ENCODE measurements around the gene KLC1. TPM values are rescaled to one million over a fixed set of nuclear protein-coding genes. Genes with fewer than 3 reads are reported as not detected.

KLC1 gene
- total and polyA plus RNA-seq, 4 donors = 22.9 to 131 (median 46.0) TPM

DNA sequence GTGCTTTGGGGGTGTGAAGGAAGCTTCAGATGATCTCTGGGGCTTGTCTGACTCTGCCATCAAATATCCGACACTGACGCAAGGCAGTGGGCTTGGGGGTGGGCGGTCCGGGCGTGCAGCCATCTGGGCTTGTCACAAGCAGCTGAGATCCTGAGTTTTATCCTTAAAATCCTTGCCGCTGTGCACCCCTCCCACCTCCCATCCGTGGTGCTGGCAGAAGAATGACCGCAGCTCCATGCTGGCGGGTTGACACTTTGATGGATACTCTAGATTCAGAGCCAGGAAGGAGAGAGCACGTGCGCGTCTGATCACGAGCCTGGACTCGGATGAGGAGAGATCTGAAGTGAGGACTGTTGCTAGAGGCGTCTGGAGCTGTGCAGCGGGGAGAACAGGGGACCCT lies 89.6 kb downstream of the KLC1 start:
- Histone ChIP-seq H3K4me3 (ENCODE audit: low read depth in 1 of 3, low read length in 3 of 3) (no peak overlapping the region), H3K36me3 (ENCODE audit: control insufficient read depth in 4 of 4, insufficient read depth in 3 of 4, low read depth in 1 of 4, low read length in 3 of 4) (peaks cover 0 to 2% (median 0%) of the 10 kb centered on the region in 4 donors), H3K4me1 (ENCODE audit: control insufficient read depth in 4 of 4, insufficient read depth in 4 of 4, low read length in 3 of 4) (peaks cover 0 to 23% (median 9%) of the 10 kb centered on the region in 4 donors), H3K27me3 (ENCODE audit: control insufficient read depth in 4 of 4, insufficient read depth in 4 of 4, low read length in 3 of 4) (no peaks in the 10 kb centered on the region), H3K27ac (ENCODE audit: low read depth in 1 of 2, low read length in 2 of 2) (no peak overlapping the region), H3K9me3 (ENCODE audit: control insufficient read depth in 4 of 4, low read length in 3 of 4) (no peaks in the 10 kb centered on the region), H3K9ac (ENCODE audit: low read depth in 1 of 2, low read length in 2 of 2) (no peak overlapping the region)
- no peak for DNase-seq (ENCODE audit: low spot score)
- TF ChIP-seq RAD21 (IDR thresholded peaks at IDR 0.05) (no peak), NR2F2 (IDR thresholded peaks at IDR 0.05) (no peak), JUND (IDR thresholded peaks at IDR 0.05) (no peak), ZBTB33 (IDR thresholded peaks at IDR 0.05) (no peak), HNF4A (conservative IDR thresholded peaks at IDR 0.05) (no peak), YY1 (IDR thresholded peaks at IDR 0.05) (no peak), EGR1 (IDR thresholded peaks at IDR 0.05; ENCODE audit: low read depth in 2 of 2) (no peak)
- TF ChIP-seq, protein P1, sequence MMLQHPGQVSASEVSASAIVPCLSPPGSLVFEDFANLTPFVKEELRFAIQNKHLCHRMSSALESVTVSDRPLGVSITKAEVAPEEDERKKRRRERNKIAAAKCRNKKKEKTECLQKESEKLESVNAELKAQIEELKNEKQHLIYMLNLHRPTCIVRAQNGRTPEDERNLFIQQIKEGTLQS (IDR thresholded peaks at IDR 0.05) = no peak
- 83% methylated on average over 16 of the region's 16 CpGs for WGBS

GRCh38 chr14:103719751-103720150 lies 90.7 kb downstream of the KLC1 start:
- H3K4me1 ChIP-seq (ENCODE audit: control insufficient read depth in 4 of 4, insufficient read depth in 4 of 4, low read length in 3 of 4) = peaks cover 0 to 24% (median 11%) of the 10 kb centered on the region in 4 donors

More at GRCh38 chr14:103719751-103720150, 90.7 kb downstream of the KLC1 start:
- Histone ChIP-seq H3K9me3 (ENCODE audit: control insufficient read depth in 4 of 4, low read length in 3 of 4) (no peaks in the 10 kb centered on the region), H3K27me3 (ENCODE audit: control insufficient read depth in 4 of 4, insufficient read depth in 4 of 4, low read length in 3 of 4) (no peaks in the 10 kb centered on the region), H3K4me3 (ENCODE audit: low read depth in 1 of 3, low read length in 3 of 3) (no peak overlapping the region), H3K27ac (ENCODE audit: low read depth in 1 of 2, low read length in 2 of 2) (no peak overlapping the region), H3K36me3 (ENCODE audit: control insufficient read depth in 4 of 4, insufficient read depth in 3 of 4, low read depth in 1 of 4, low read length in 3 of 4) (peaks cover 0 to 2% (median 0%) of the 10 kb centered on the region in 4 donors), H3K9ac (ENCODE audit: low read depth in 1 of 2, low read length in 2 of 2) (no peak overlapping the region)
- no peak for DNase-seq (ENCODE audit: low spot score)
- WGBS = 93% methylated on average over 8 of the region's 8 CpGs
- TF ChIP-seq, protein P2, sequence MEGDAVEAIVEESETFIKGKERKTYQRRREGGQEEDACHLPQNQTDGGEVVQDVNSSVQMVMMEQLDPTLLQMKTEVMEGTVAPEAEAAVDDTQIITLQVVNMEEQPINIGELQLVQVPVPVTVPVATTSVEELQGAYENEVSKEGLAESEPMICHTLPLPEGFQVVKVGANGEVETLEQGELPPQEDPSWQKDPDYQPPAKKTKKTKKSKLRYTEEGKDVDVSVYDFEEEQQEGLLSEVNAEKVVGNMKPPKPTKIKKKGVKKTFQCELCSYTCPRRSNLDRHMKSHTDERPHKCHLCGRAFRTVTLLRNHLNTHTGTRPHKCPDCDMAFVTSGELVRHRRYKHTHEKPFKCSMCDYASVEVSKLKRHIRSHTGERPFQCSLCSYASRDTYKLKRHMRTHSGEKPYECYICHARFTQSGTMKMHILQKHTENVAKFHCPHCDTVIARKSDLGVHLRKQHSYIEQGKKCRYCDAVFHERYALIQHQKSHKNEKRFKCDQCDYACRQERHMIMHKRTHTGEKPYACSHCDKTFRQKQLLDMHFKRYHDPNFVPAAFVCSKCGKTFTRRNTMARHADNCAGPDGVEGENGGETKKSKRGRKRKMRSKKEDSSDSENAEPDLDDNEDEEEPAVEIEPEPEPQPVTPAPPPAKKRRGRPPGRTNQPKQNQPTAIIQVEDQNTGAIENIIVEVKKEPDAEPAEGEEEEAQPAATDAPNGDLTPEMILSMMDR (IDR thresholded peaks at IDR 0.05; ENCODE audit: low read depth, low read length, missing input control) = no peak
- TF ChIP-seq EGR1 (IDR thresholded peaks at IDR 0.05; ENCODE audit: low read depth in 2 of 2) = no peak
- TF ChIP-seq FOXA1 (IDR thresholded peaks at IDR 0.05) = no peak
- TF ChIP-seq NR2F2 (IDR thresholded peaks at IDR 0.05) = no peak
- no peak for TF ChIP-seq HNF4A (conservative IDR thresholded peaks at IDR 0.05)
- no peak for TF ChIP-seq RXRA (IDR thresholded peaks at IDR 0.05)
- TF ChIP-seq RAD21 (IDR thresholded peaks at IDR 0.05) = no peak
- no peak for TF ChIP-seq FOXA2 (IDR thresholded peaks at IDR 0.05)
- TF ChIP-seq, protein P1 (IDR thresholded peaks at IDR 0.05) = no peak
- no peak for TF ChIP-seq HNF4G (IDR thresholded peaks at IDR 0.05)
- TF ChIP-seq REST (IDR thresholded peaks at IDR 0.05) = no peak
- TF ChIP-seq GABPA (IDR thresholded peaks at IDR 0.05 in 1 of 2, conservative IDR thresholded peaks at IDR 0.05 in 1 of 2) = no peak

Measured in liver (tissue), 9 donors.